ENCODE data around the gene MICAL3.
"Not testable (repeated sequence)": the region's sequence is repeated elsewhere in the genome, so short reads cannot be mapped to it uniquely, and the experiment has no call there.

Gene MICAL3

GRCh38 chr22:17932457-17932856 lies 91.9 kb downstream of the MICAL3 start:
- not testable (repeated sequence) for H3K36me3 ChIP-seq (ENCODE audit: control insufficient read depth, insufficient read depth, low read length); H3K4me3 ChIP-seq (ENCODE audit: low read length); H3K27me3 ChIP-seq (ENCODE audit: control insufficient read depth, insufficient read depth, low read length); DNase-seq (ENCODE audit: low read depth, low spot score); H3K9me3 ChIP-seq (ENCODE audit: control insufficient read depth, insufficient read depth, low read length); H3K27ac ChIP-seq (ENCODE audit: low read length); H3K4me1 ChIP-seq (ENCODE audit: control insufficient read depth, insufficient read depth, low read length)
- no CpG with 5 or more reads among the region's 2 CpGs for WGBS (ENCODE audit: insufficient coverage, insufficient read length)

- Histone ChIP-seq H3K4me1 (ENCODE audit: control insufficient read depth, insufficient read depth, low read length) (no peaks in the 10 kb centered on the region), H3K27ac (ENCODE audit: low read length) (no peak overlapping the region), H3K4me3 (ENCODE audit: low read length) (no peak overlapping the region), H3K27me3 (ENCODE audit: control insufficient read depth, insufficient read depth, low read length) (no peaks in the 10 kb centered on the region), H3K9me3 (ENCODE audit: control insufficient read depth, insufficient read depth, low read length) (no peaks in the 10 kb centered on the region), H3K36me3 (ENCODE audit: control insufficient read depth, insufficient read depth, low read length) (no peaks in the 10 kb centered on the region)
- WGBS (ENCODE audit: insufficient coverage, insufficient read length): no CpG with 5 or more reads among the region's 3 CpGs
- DNase-seq (ENCODE audit: low read depth, low spot score): no peak
Observed at GRCh38 chr22:17931400-17931825, 92.9 kb downstream of the MICAL3 start.

- DNase-seq (ENCODE audit: low read depth, low spot score): no peak
- no peaks in the 10 kb centered on the region for H3K9me3 ChIP-seq (ENCODE audit: control insufficient read depth, insufficient read depth, low read length)
- H3K4me3 ChIP-seq (ENCODE audit: low read length): no peak overlapping the region
- WGBS (ENCODE audit: insufficient coverage, insufficient read length): no CpG with 5 or more reads among the region's 18 CpGs
- no peaks in the 10 kb centered on the region for H3K36me3 ChIP-seq (ENCODE audit: control insufficient read depth, insufficient read depth, low read length)
- H3K27me3 ChIP-seq (ENCODE audit: control insufficient read depth, insufficient read depth, low read length): no peaks in the 10 kb centered on the region
- H3K27ac ChIP-seq (ENCODE audit: low read length): no peak overlapping the region
- no peaks in the 10 kb centered on the region for H3K4me1 ChIP-seq (ENCODE audit: control insufficient read depth, insufficient read depth, low read length)
Observed at GRCh38 chr22:17930455-17931313, 93.7 kb downstream of the MICAL3 start.

- no peaks in the 10 kb centered on the region for H3K4me1 ChIP-seq (ENCODE audit: control insufficient read depth, insufficient read depth, low read length)
- WGBS (ENCODE audit: insufficient coverage, insufficient read length): no CpG with 5 or more reads among the region's 7 CpGs
Observed at GRCh38 chr22:17929909-17930308, 94.5 kb downstream of the MICAL3 start.

GRCh38 chr22:17928391-17928790 lies 96.0 kb downstream of the MICAL3 start:
- peaks cover under 1% of the 10 kb centered on the region; the same call in 1 of the 2 replicates for H3K4me1 ChIP-seq (ENCODE audit: control insufficient read depth, insufficient read depth, low read length)

More at GRCh38 chr22:17929909-17930308, 94.5 kb downstream of the MICAL3 start:
- no peak for DNase-seq (ENCODE audit: low read depth, low spot score)
- Histone ChIP-seq H3K9me3 (ENCODE audit: control insufficient read depth, insufficient read depth, low read length) (no peaks in the 10 kb centered on the region), H3K4me3 (ENCODE audit: low read length) (no peak overlapping the region), H3K27ac (ENCODE audit: low read length) (no peak overlapping the region), H3K27me3 (ENCODE audit: control insufficient read depth, insufficient read depth, low read length) (no peaks in the 10 kb centered on the region), H3K36me3 (ENCODE audit: control insufficient read depth, insufficient read depth, low read length) (no peaks in the 10 kb centered on the region)

GRCh38 chr22:17927062-17927461 lies 97.3 kb downstream of the MICAL3 start:
- no peak for DNase-seq (ENCODE audit: low read depth, low spot score)
- Histone ChIP-seq H3K27ac (ENCODE audit: low read length) (no peak overlapping the region), H3K36me3 (ENCODE audit: control insufficient read depth, insufficient read depth, low read length) (no peaks in the 10 kb centered on the region), H3K4me3 (ENCODE audit: low read length) (no peak overlapping the region), H3K9me3 (ENCODE audit: control insufficient read depth, insufficient read depth, low read length) (no peaks in the 10 kb centered on the region), H3K4me1 (ENCODE audit: control insufficient read depth, insufficient read depth, low read length) (peaks cover 6% of the 10 kb centered on the region; the same call in 1 of the 2 replicates), H3K27me3 (ENCODE audit: control insufficient read depth, insufficient read depth, low read length) (no peaks in the 10 kb centered on the region)

More at GRCh38 chr22:17928391-17928790, 96.0 kb downstream of the MICAL3 start:
- no peaks in the 10 kb centered on the region for H3K36me3 ChIP-seq (ENCODE audit: control insufficient read depth, insufficient read depth, low read length)
- no peak overlapping the region for H3K27ac ChIP-seq (ENCODE audit: low read length)
- H3K27me3 ChIP-seq (ENCODE audit: control insufficient read depth, insufficient read depth, low read length): no peaks in the 10 kb centered on the region
- WGBS (ENCODE audit: insufficient coverage, insufficient read length): no CpG with 5 or more reads among the region's 7 CpGs
- H3K4me3 ChIP-seq (ENCODE audit: low read length): no peak overlapping the region
- DNase-seq (ENCODE audit: low read depth, low spot score): no peak
- no peaks in the 10 kb centered on the region for H3K9me3 ChIP-seq (ENCODE audit: control insufficient read depth, insufficient read depth, low read length)

GRCh38 chr22:17926516-17926915 lies 97.8 kb downstream of the MICAL3 start:
- Histone ChIP-seq H3K9me3 (ENCODE audit: control insufficient read depth, insufficient read depth, low read length) (no peaks in the 10 kb centered on the region), H3K27me3 (ENCODE audit: control insufficient read depth, insufficient read depth, low read length) (no peaks in the 10 kb centered on the region), H3K27ac (ENCODE audit: low read length) (no peak overlapping the region), H3K4me1 (ENCODE audit: control insufficient read depth, insufficient read depth, low read length) (peaks cover 8% of the 10 kb centered on the region; the same call in 1 of the 2 replicates), H3K36me3 (ENCODE audit: control insufficient read depth, insufficient read depth, low read length) (no peaks in the 10 kb centered on the region), H3K4me3 (ENCODE audit: low read length) (no peak overlapping the region)
- no peak for DNase-seq (ENCODE audit: low read depth, low spot score)
- WGBS (ENCODE audit: insufficient coverage, insufficient read length): no CpG with 5 or more reads among the region's 7 CpGs

- Histone ChIP-seq H3K36me3 (ENCODE audit: control insufficient read depth, insufficient read depth, low read length) (no peaks in the 10 kb centered on the region), H3K4me3 (ENCODE audit: low read length) (no peak overlapping the region), H3K27ac (ENCODE audit: low read length) (no peak overlapping the region), H3K27me3 (ENCODE audit: control insufficient read depth, insufficient read depth, low read length) (no peaks in the 10 kb centered on the region), H3K9me3 (ENCODE audit: control insufficient read depth, insufficient read depth, low read length) (no peaks in the 10 kb centered on the region), H3K4me1 (ENCODE audit: control insufficient read depth, insufficient read depth, low read length) (peaks cover 8% of the 10 kb centered on the region; the same call in 1 of the 2 replicates)
- WGBS (ENCODE audit: insufficient coverage, insufficient read length): no CpG with 5 or more reads among the region's 7 CpGs
- no peak for DNase-seq (ENCODE audit: low read depth, low spot score)
Observed at GRCh38 chr22:17925431-17925841, 98.9 kb downstream of the MICAL3 start.

- H3K36me3 ChIP-seq (ENCODE audit: control insufficient read depth, insufficient read depth, low read length): no peaks in the 10 kb centered on the region
- H3K4me1 ChIP-seq (ENCODE audit: control insufficient read depth, insufficient read depth, low read length): peaks cover 12% of the 10 kb centered on the region; the same call in 1 of the 2 replicates
- H3K27ac ChIP-seq (ENCODE audit: low read length): no peak overlapping the region
- no peaks in the 10 kb centered on the region for H3K9me3 ChIP-seq (ENCODE audit: control insufficient read depth, insufficient read depth, low read length)
- H3K4me3 ChIP-seq (ENCODE audit: low read length): no peak overlapping the region
- no peak for DNase-seq (ENCODE audit: low read depth, low spot score)
- H3K27me3 ChIP-seq (ENCODE audit: control insufficient read depth, insufficient read depth, low read length): no peaks in the 10 kb centered on the region
- no CpG with 5 or more reads among the region's 4 CpGs for WGBS (ENCODE audit: insufficient coverage, insufficient read length)
Observed at GRCh38 chr22:17924735-17925364, 99.5 kb downstream of the MICAL3 start.

- no peak for DNase-seq (ENCODE audit: low read depth, low spot score)
- no peaks in the 10 kb centered on the region for H3K27me3 ChIP-seq (ENCODE audit: control insufficient read depth, insufficient read depth, low read length)
- H3K4me1 ChIP-seq (ENCODE audit: control insufficient read depth, insufficient read depth, low read length): peaks cover 12% of the 10 kb centered on the region
- WGBS (ENCODE audit: insufficient coverage, insufficient read length): no CpG with 5 or more reads among the region's 7 CpGs
- no peaks in the 10 kb centered on the region for H3K9me3 ChIP-seq (ENCODE audit: control insufficient read depth, insufficient read depth, low read length)
- no peak overlapping the region for H3K27ac ChIP-seq (ENCODE audit: low read length)
- H3K36me3 ChIP-seq (ENCODE audit: control insufficient read depth, insufficient read depth, low read length): no peaks in the 10 kb centered on the region
- H3K4me3 ChIP-seq (ENCODE audit: low read length): no peak overlapping the region
Observed at GRCh38 chr22:17924076-17924475, 100.3 kb downstream of the MICAL3 start.

All from iPS DF 6.9 (cell line).